A549 treated with AZD2906 at 1 μM for 4 hours (cell line): ENCODE data around the gene GTF2A2. TPM values are rescaled to one million over a fixed set of nuclear protein-coding genes. Genes with fewer than 3 reads are reported as not detected.

Source experiments
- total RNA-seq: library from RNA; stranded (reverse); fragments of 200-300 nt; extraction: Qiagen RNA extraction; gene quantifications from 5 replicates; pipeline ENCODE4 v1.2.3, GENCODE V29; 2022

GTF2A2 gene, protein sequence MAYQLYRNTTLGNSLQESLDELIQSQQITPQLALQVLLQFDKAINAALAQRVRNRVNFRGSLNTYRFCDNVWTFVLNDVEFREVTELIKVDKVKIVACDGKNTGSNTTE
- 158 to 174 TPM (median 165 TPM) in 5 replicates for total RNA-seq

DNA sequence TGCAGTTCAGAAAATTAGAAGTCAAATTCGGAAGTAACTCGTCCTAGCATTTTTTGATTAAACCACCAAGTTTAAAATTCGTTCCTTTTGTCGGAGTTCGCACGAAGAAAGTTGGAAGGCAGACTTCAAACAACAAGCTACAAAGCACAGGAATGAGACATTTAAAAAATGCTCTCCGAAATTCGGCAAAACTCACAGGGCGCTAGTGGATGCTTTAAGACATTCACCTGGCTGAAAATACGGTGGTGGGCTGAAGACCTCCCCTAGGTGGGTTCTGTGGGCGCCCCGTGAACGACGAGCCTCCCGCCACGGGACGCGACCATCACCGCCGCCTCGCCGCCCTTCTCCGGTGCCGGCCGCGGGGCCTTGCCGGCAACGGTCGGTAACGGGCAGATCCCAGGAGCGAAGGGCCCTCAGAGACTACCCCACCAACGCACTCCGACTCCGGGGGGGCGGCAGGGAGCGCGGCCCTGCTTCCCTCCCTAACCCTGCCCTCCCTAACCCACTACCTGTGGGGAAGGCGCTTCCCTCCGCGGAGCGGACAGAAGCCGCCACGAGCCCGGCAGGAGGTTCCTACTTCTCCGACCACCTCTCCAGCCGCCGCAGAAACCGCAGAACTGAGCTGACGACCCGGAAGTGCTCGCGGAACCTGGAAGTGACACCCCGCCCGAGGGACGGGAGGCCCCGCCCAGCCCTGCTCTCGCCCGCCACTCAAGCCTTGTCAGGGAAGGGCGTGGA lies at the start of gene GTF2A2:
GTF2A2 (minus strand) TSS at position 619 of the 738 bp plus-strand sequence. CDS start 5,238 bp downstream, outside the sequence.

DNA sequence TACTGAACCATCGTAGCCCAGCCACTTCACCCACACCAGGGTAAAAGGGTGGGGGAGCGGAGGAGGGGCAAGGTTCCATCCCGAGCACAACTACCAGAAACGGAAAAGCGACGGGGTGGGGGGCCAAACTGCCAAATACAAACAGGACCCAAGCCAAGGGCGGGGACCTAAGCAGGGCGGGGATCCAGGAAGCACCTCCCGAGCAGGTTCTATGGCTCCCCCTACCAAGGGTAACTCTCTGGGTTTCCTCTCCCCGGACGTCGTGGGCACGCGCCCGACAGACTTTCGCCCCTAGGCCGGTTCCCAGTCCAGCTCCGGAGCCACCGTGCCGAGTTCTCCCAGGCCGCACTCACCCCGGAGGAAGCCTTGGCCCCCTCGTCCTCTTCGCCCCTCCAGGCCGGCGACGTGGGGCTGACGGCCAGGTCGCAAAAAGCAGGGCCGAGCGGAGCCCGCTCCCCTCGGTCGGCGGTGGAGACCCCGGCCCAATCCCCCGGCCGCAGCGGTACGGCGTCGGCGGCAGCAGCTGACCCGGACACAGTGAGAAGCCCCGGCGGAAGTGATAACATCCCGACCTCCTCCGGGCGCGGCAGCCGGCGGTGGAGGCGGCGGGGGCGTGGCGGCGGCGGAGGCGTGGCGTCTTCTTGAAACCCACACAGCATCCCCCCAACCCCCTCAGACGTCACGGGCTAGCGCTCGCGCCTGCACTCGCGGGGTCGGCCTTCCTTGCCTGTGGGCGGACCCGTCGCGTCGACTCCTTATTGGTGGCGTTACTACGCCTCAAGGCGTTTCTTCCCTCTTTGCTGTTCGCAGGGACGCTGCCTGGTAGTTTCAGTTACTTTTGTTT lies 31.7 kb upstream of the GTF2A2 start, which contains the start of gene BNIP2:
BNIP2 (minus strand) TSS at position 539 of the 844 bp plus-strand sequence. CDS start 6,863 bp downstream, outside the sequence.

DNA sequence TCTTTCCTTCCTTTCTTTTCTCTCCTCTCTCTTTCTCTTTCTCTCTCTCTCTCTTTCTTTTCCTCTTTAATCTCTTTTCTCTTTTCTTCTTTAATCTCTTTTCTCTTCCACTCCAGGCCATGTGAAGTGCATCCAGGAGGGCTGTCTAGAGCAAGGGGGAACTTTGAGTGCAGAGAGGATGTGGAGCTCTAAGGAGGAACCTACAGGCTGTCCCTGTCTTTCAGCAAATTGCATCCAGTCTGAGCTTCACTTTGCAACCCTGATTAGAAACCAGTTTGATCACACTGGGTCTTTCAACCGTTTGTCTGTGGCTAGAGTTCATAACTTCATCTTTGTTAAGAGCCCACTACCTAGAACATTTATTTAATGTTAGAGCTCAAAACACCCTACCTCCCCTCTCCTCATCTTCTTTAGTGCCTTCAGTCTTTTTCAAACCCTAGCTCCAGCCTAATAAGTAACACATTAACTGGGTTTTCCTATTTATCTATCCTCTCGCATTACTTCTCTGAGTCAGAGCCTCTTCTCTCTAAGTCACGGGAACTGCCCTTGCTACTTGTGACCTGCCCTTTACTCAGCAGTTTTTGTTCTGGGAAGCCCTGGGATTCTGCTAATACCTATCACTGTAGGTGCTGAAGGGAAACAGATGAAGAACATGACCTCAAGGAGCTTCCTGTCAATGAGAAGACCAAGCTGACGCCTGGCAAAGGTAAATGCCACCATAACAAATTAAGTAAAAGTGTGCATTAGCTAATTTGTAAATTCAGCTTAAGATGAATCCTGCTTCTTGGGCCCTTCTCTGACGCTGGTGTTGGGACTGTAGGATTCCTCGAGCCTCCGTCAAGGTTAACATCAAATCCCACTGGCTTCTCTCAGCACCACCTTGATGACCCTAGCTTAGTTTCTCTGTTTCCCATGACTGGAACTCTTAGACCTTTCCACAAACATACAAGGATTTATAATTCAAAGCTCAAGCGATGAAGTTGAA lies 45.7 kb downstream of the GTF2A2 start, which contains the start of gene GCNT3:
GCNT3 (plus strand) TSS at position 508 of the 985 bp plus-strand sequence. CDS start 6,456 bp downstream, outside the sequence.

Other genes starting within 250 kb of the GTF2A2 start
- gene FAM81A, start 219.3 kb downstream of the GTF2A2 start, total RNA-seq = 10.1 to 12.1 TPM (median 11.7 TPM) in 5 replicates
- 102 to 122 TPM (median 111 TPM) in 5 replicates for gene GCNT3, start 45.7 kb downstream of the GTF2A2 start, total RNA-seq
- 63.1 to 103 TPM (median 68.4 TPM) in 5 replicates for gene BNIP2, start 31.8 kb upstream of the GTF2A2 start, total RNA-seq